ENCODE data around the gene CAPN9.

DNA sequence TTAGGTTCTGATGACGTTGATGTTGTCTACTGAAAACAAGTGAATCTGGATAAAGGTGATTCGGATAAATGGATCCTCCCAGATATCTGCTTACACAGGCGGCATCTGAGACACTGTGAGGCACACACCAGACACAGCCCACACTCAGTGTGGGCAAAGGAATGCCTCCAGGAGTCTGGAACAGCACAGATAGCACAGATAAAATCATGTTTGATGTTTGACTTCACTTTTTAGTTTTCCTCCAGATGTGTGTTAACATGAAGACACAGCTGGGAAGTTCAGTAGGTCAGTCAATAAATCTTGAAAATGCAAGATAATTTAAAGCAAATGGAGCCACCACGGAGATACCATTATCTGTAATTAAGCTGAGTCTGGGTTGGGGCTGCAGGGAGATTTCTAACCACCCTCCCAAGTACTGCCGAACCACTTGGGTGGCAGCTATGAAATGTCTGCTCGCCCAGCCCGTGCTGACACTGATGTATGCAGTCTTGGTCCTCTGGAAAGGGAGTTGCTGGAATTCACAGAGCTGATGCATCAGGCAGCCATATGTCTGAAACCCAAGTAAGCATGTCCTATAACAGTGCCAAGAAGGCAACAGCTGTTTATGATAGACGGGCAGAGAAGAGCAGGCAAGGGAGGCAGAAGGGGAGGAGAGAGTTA lies 11.7 kb downstream of the CAPN9 start:
- TF ChIP-seq ZBTB7A (IDR thresholded peaks at IDR 0.05; ENCODE audit: borderline replicate concordance, control insufficient read depth, low read depth, low read length) (no peak), ELK1 (CRISPR knock-in tag; IDR thresholded peaks at IDR 0.05) (no peak), HDGF (IDR thresholded peaks at IDR 0.05) (no peak), POLR2A (conservative IDR thresholded peaks at IDR 0.05) (no peak), SAFB2 (IDR thresholded peaks at IDR 0.05; ENCODE audit: borderline replicate concordance, low read depth, low read length, severe bottlenecking) (no peak), POLR2AphosphoS5 (IDR thresholded peaks at IDR 0.05; ENCODE audit: control insufficient read depth, insufficient read depth, low read depth, low read length) (no peak), ZNF586 (CRISPR knock-in tag; conservative IDR thresholded peaks at IDR 0.05) (no peak), CTCF (IDR thresholded peaks at IDR 0.05 in 2 of 3, conservative IDR thresholded peaks at IDR 0.05 in 1 of 3; ENCODE audit: insufficient read depth in 2 of 3, low read depth in 1 of 3, low read length in 3 of 3) (no peak), SOX6 (IDR thresholded peaks at IDR 0.05) (no peak), MLX (CRISPR knock-in tag; conservative IDR thresholded peaks at IDR 0.05) (no peak), KLF16 (IDR thresholded peaks at IDR 0.05) (no peak)
- TF ChIP-seq, protein P1, sequence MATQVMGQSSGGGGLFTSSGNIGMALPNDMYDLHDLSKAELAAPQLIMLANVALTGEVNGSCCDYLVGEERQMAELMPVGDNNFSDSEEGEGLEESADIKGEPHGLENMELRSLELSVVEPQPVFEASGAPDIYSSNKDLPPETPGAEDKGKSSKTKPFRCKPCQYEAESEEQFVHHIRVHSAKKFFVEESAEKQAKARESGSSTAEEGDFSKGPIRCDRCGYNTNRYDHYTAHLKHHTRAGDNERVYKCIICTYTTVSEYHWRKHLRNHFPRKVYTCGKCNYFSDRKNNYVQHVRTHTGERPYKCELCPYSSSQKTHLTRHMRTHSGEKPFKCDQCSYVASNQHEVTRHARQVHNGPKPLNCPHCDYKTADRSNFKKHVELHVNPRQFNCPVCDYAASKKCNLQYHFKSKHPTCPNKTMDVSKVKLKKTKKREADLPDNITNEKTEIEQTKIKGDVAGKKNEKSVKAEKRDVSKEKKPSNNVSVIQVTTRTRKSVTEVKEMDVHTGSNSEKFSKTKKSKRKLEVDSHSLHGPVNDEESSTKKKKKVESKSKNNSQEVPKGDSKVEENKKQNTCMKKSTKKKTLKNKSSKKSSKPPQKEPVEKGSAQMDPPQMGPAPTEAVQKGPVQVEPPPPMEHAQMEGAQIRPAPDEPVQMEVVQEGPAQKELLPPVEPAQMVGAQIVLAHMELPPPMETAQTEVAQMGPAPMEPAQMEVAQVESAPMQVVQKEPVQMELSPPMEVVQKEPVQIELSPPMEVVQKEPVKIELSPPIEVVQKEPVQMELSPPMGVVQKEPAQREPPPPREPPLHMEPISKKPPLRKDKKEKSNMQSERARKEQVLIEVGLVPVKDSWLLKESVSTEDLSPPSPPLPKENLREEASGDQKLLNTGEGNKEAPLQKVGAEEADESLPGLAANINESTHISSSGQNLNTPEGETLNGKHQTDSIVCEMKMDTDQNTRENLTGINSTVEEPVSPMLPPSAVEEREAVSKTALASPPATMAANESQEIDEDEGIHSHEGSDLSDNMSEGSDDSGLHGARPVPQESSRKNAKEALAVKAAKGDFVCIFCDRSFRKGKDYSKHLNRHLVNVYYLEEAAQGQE (IDR thresholded peaks at IDR 0.05; ENCODE audit: borderline replicate concordance): no peak
- TF ChIP-seq, protein P1 (CRISPR knock-in tag; IDR thresholded peaks at IDR 0.05; ENCODE audit: low read depth): no peak
